HUES6 (cell line): ENCODE data around the gene DENND10.
A peak's percentile ranks its signal among the peaks of the same experiment; 100 is the strongest.

Source experiments
- H3K27ac ChIP-seq: 2 replicates; pipeline ENCODE4 v1.7.0; 2013; ENCODE audit warnings: low read depth, mild to moderate bottlenecking, low read length, inconsistent platforms
- H3K27me3 ChIP-seq: 2 replicates; pipeline ENCODE4 v1.6.1; 2013; ENCODE audit warnings: low read length; ENCODE audit not compliant: control insufficient read depth, insufficient read depth
- H3K36me3 ChIP-seq: 2 replicates; pipeline ENCODE4 v1.6.1; 2013; ENCODE audit warnings: low read length; ENCODE audit not compliant: control insufficient read depth, insufficient read depth
- H3K4me1 ChIP-seq: 2 replicates; pipeline ENCODE4 v1.6.1; 2013; ENCODE audit warnings: low read length; ENCODE audit not compliant: control insufficient read depth, insufficient read depth
- H3K4me3 ChIP-seq: 2 replicates; pipeline ENCODE4 v1.5.1; 2013; ENCODE audit warnings: low read depth, low read length
- H3K9ac ChIP-seq: one replicate; pipeline ENCODE4 v1.6.1; 2013; ENCODE audit warnings: mild to moderate bottlenecking, low read length
- H3K9me3 ChIP-seq: 2 replicates; pipeline ENCODE4 v1.6.1; 2013; ENCODE audit warnings: low read depth, low read length; ENCODE audit not compliant: control insufficient read depth, insufficient read depth

DENND10 gene

GRCh38 chr10:119115926-119116325 lies 12.0 kb downstream of the DENND10 start:
- H3K36me3 ChIP-seq = peaks cover 85% of the 10 kb centered on the region
- no peak overlapping the region for H3K9ac ChIP-seq
- no peaks in the 10 kb centered on the region for H3K9me3 ChIP-seq
- H3K27me3 ChIP-seq = no peaks in the 10 kb centered on the region
- H3K4me3 ChIP-seq = no peak overlapping the region
- no peak overlapping the region for H3K27ac ChIP-seq
- no peaks in the 10 kb centered on the region for H3K4me1 ChIP-seq

- H3K9ac ChIP-seq = no peak overlapping the region
- no peaks in the 10 kb centered on the region for H3K4me1 ChIP-seq
- H3K9me3 ChIP-seq = no peaks in the 10 kb centered on the region
- H3K27me3 ChIP-seq = no peaks in the 10 kb centered on the region
- H3K36me3 ChIP-seq = peaks cover 84% of the 10 kb centered on the region
- H3K4me3 ChIP-seq = no peak overlapping the region
- H3K27ac ChIP-seq = no peak overlapping the region
Measured at GRCh38 chr10:119116326-119116951, 12.5 kb downstream of the DENND10 start.

GRCh38 chr10:119118231-119118630 lies 14.3 kb downstream of the DENND10 start:
- peaks cover 86% of the 10 kb centered on the region for H3K36me3 ChIP-seq
- no peak overlapping the region for H3K4me3 ChIP-seq
- H3K9me3 ChIP-seq = no peaks in the 10 kb centered on the region
- no peak overlapping the region for H3K27ac ChIP-seq
- H3K4me1 ChIP-seq = no peaks in the 10 kb centered on the region
- H3K27me3 ChIP-seq = no peaks in the 10 kb centered on the region
- no peak overlapping the region for H3K9ac ChIP-seq

GRCh38 chr10:119119400-119119799 lies 15.5 kb downstream of the DENND10 start:
- H3K4me1 ChIP-seq = no peaks in the 10 kb centered on the region
- H3K27me3 ChIP-seq = no peaks in the 10 kb centered on the region
- no peaks in the 10 kb centered on the region for H3K9me3 ChIP-seq
- H3K4me3 ChIP-seq = no peak overlapping the region
- H3K27ac ChIP-seq = no peak overlapping the region
- H3K9ac ChIP-seq = no peak overlapping the region
- peaks cover 83% of the 10 kb centered on the region for H3K36me3 ChIP-seq

GRCh38 chr10:119120413-119120867 lies 16.5 kb downstream of the DENND10 start:
- H3K9ac ChIP-seq = no peak overlapping the region
- H3K27ac ChIP-seq = no peak overlapping the region
- no peaks in the 10 kb centered on the region for H3K27me3 ChIP-seq
- no peaks in the 10 kb centered on the region for H3K9me3 ChIP-seq
- no peaks in the 10 kb centered on the region for H3K4me1 ChIP-seq
- H3K36me3 ChIP-seq = peaks cover 84% of the 10 kb centered on the region
- H3K4me3 ChIP-seq = no peak overlapping the region

GRCh38 chr10:119120875-119121274 lies 17.0 kb downstream of the DENND10 start:
- Histone ChIP-seq H3K9ac (no peak overlapping the region), H3K4me3 (no peak overlapping the region), H3K9me3 (no peaks in the 10 kb centered on the region), H3K27me3 (no peaks in the 10 kb centered on the region), H3K4me1 (no peaks in the 10 kb centered on the region), H3K27ac (no peak overlapping the region), H3K36me3 (peaks cover 87% of the 10 kb centered on the region)

- no peaks in the 10 kb centered on the region for H3K4me1 ChIP-seq
- peaks cover 78% of the 10 kb centered on the region for H3K36me3 ChIP-seq
- H3K27ac ChIP-seq = no peak overlapping the region
- no peaks in the 10 kb centered on the region for H3K9me3 ChIP-seq
- no peaks in the 10 kb centered on the region for H3K27me3 ChIP-seq
- H3K4me3 ChIP-seq = no peak overlapping the region
- no peak overlapping the region for H3K9ac ChIP-seq
Measured at GRCh38 chr10:119125942-119126341, 22.0 kb downstream of the DENND10 start.

- no peak overlapping the region for H3K9ac ChIP-seq
- H3K9me3 ChIP-seq = no peaks in the 10 kb centered on the region
- no peak overlapping the region for H3K4me3 ChIP-seq
- H3K4me1 ChIP-seq = no peaks in the 10 kb centered on the region
- no peaks in the 10 kb centered on the region for H3K27me3 ChIP-seq
- H3K27ac ChIP-seq = no peak overlapping the region
- peaks cover 74% of the 10 kb centered on the region for H3K36me3 ChIP-seq
Measured at GRCh38 chr10:119129721-119130120, 25.8 kb downstream of the DENND10 start.

GRCh38 chr10:119131512-119132240 lies 27.8 kb downstream of the DENND10 start:
- H3K27ac ChIP-seq = 0 out of 2 replicates have a peak overlapping the region, but pooled peaks have one; percentile 33
- H3K9me3 ChIP-seq = no peaks in the 10 kb centered on the region
- no peak overlapping the region for H3K4me3 ChIP-seq
- H3K9ac ChIP-seq = no peak overlapping the region
- H3K36me3 ChIP-seq = peaks cover 65% of the 10 kb centered on the region
- no peaks in the 10 kb centered on the region for H3K4me1 ChIP-seq
- no peaks in the 10 kb centered on the region for H3K27me3 ChIP-seq

GRCh38 chr10:119132521-119133345 lies 28.8 kb downstream of the DENND10 start:
- no peaks in the 10 kb centered on the region for H3K4me1 ChIP-seq
- peaks cover 63% of the 10 kb centered on the region for H3K36me3 ChIP-seq
- H3K9ac ChIP-seq = no peak overlapping the region
- no peaks in the 10 kb centered on the region for H3K27me3 ChIP-seq
- H3K27ac ChIP-seq = no peak overlapping the region
- no peaks in the 10 kb centered on the region for H3K9me3 ChIP-seq
- H3K4me3 ChIP-seq = no peak overlapping the region

- peaks cover 54% of the 10 kb centered on the region for H3K36me3 ChIP-seq
- H3K4me1 ChIP-seq = no peaks in the 10 kb centered on the region
- no peak overlapping the region for H3K4me3 ChIP-seq
- no peak overlapping the region for H3K27ac ChIP-seq
- no peak overlapping the region for H3K9ac ChIP-seq
- no peaks in the 10 kb centered on the region for H3K9me3 ChIP-seq
- H3K27me3 ChIP-seq = no peaks in the 10 kb centered on the region
Measured at GRCh38 chr10:119133949-119134348, 30.0 kb downstream of the DENND10 start.
